HepG2 (cell line): ENCODE measurements around the gene ASIC3. TPM values are rescaled to one million over a fixed set of nuclear protein-coding genes. Genes with fewer than 3 reads are reported as not detected.
A peak's percentile ranks its signal among the peaks of the same experiment; 100 is the strongest.

Experiments used
- ATAC-seq: fragments of 200-7000 bp; cut with Tn5 transposase; 3 replicates; pipeline ENCODE4 v1.9.1; 2020; ENCODE audit warnings: mild to moderate bottlenecking, moderate library complexity
- BruUV-seq: library from RNA; stranded (reverse); fragments of 400-500 nt; replicated peaks from 2 replicates; lab custom pipeline; 2021; lab: Mats Ljungman, UMichigan
- CTCF ChIA-PET: fragments of 300-600 bp; formaldehyde crosslinking; extraction: SDS; loops from one replicate; lab custom pipeline; 2021; ENCODE audit warnings: low total read pairs, inconsistent platforms, low intra/inter-chr PET ratio; lab: Yijun Ruan, JAX
- POLR2A ChIA-PET: fragments of 350-600 bp; sonication (Branson Sonifier 250); formaldehyde crosslinking; loops from one replicate; lab custom pipeline; 2020; ENCODE audit warnings: antibody characterized with exemption, inconsistent platforms; lab: Yijun Ruan, JAX
- DNase-seq: peaks from one replicate; pipeline ENCODE4 v3.0.0-alpha.2; 2015; ENCODE audit warnings: low spot score
- FAIRE-seq: peaks from 3 replicates; lab custom pipeline; 2011; peaks lifted over from hg19 to GRCh38; lab: Jason Lieb, UNC
- H2AFZ ChIP-seq: one replicate; pipeline ENCODE4 v1.6.1; 2011; ENCODE audit warnings: low read length, inconsistent platforms
- H3K27ac ChIP-seq: fragments of 300-600 bp; 3 replicates; pipeline ENCODE4 v1.8.0; 2011; ENCODE audit warnings: mixed run types, mild to moderate bottlenecking, mixed read lengths, low read length, inconsistent platforms; ENCODE audit not compliant: insufficient read depth; ENCODE audit errors: extremely low read length
- H3K27me3 ChIP-seq, 2 experiments: fragments of 200-600 bp in 1 of 2; 2 replicates in 1 of 2; 3 replicates in 1 of 2; pipeline versions ENCODE4 v1.6.0 to v1.8.0; 2011; ENCODE audit warnings: low read length in 2 of 2, mild to moderate bottlenecking in 2 of 2, moderate library complexity in 2 of 2, inconsistent platforms in 1 of 2; ENCODE audit not compliant: insufficient read depth in 2 of 2, control insufficient read depth in 1 of 2
- H3K36me3 ChIP-seq, 2 experiments: fragments of 200-600 bp in 1 of 2; replicated peaks in 1 of 2; 2 replicates in 1 of 2; 3 replicates in 1 of 2; pipeline versions ENCODE4 v1.5.1 to v1.8.0; 2011; ENCODE audit warnings: low read length in 2 of 2, inconsistent platforms in 1 of 2; ENCODE audit not compliant: insufficient read depth in 2 of 2, control insufficient read depth in 1 of 2
- H3K4me1 ChIP-seq: 2 replicates; pipeline ENCODE4 v1.5.1; 2012; ENCODE audit warnings: low read length, inconsistent platforms; ENCODE audit not compliant: insufficient read depth
- H3K4me2 ChIP-seq: 2 replicates; pipeline ENCODE4 v1.6.0; 2011; ENCODE audit warnings: low read depth, low read length, inconsistent platforms
- H3K4me3 ChIP-seq, 3 experiments: fragments of 200-600 bp in 1 of 3; sonication (generic), shearing (Covaris generic) in 1 of 3; replicated peaks in 1 of 3; 2 replicates each; pipeline ENCODE4 v1.5.1; 2011 to 2016; ENCODE audit warnings: low read length in 3 of 3, inconsistent platforms in 2 of 3, low read depth in 2 of 3, mild to moderate bottlenecking in 2 of 3, control low read depth in 1 of 3, mixed read lengths in 1 of 3; ENCODE audit not compliant: insufficient read depth in 1 of 3
- H3K79me2 ChIP-seq: one replicate; pipeline ENCODE4 v1.6.1; 2011; ENCODE audit warnings: low read length, inconsistent platforms; ENCODE audit not compliant: insufficient read depth
- H3K9ac ChIP-seq: 2 replicates; pipeline ENCODE4 v1.6.0; 2011; ENCODE audit warnings: mild to moderate bottlenecking, low read depth, low read length, inconsistent platforms; ENCODE audit not compliant: insufficient read depth
- H3K9me3 ChIP-seq: 2 replicates; pipeline ENCODE4 v1.5.1; 2012; ENCODE audit warnings: mild to moderate bottlenecking, low read length
- H4K20me1 ChIP-seq: 2 replicates; pipeline ENCODE4 v1.6.0; 2011; ENCODE audit warnings: inconsistent platforms, mild to moderate bottlenecking, low read length, moderate library complexity; ENCODE audit not compliant: insufficient read depth
- CBX5 ChIP-seq: sonication (generic); formaldehyde crosslinking; IDR thresholded peaks from 2 replicates; pipeline ENCODE4 v1.4.0; 2020; ENCODE audit warnings: missing genetic modification reagents, borderline replicate concordance
- EP300 ChIP-seq, 3 experiments: sonication (generic) in 1 of 3; formaldehyde crosslinking in 1 of 3; IDR thresholded peaks; 2 replicates each; pipeline versions ENCODE4 v1.5.1 to v1.6.1; 2011 to 2020; ENCODE audit warnings: low read depth in 2 of 3, low read length in 2 of 3, borderline replicate concordance in 1 of 3, improper control_type of control experiment in 1 of 3, mild to moderate bottlenecking in 1 of 3, missing genetic modification reagents in 1 of 3, moderate library complexity in 1 of 3
- GLI4 ChIP-seq: sonication (generic); formaldehyde crosslinking; IDR thresholded peaks from 2 replicates; pipeline ENCODE4 v1.5.1; 2020; ENCODE audit warnings: missing genetic modification reagents, mild to moderate bottlenecking, moderate library complexity, borderline replicate concordance
- KDM1A ChIP-seq: IDR thresholded peaks from 2 replicates; pipeline ENCODE4 v1.6.1; 2016; ENCODE audit warnings: missing compliant biosample characterization
- KDM5B ChIP-seq: sonication (generic); formaldehyde crosslinking; IDR thresholded peaks from 2 replicates; pipeline ENCODE4 v1.4.0; 2020; ENCODE audit warnings: missing genetic modification reagents, mild to moderate bottlenecking, borderline replicate concordance
- MAZ ChIP-seq, 2 experiments: sonication (generic) in 1 of 2; formaldehyde crosslinking in 1 of 2; IDR thresholded peaks; 2 replicates each; pipeline versions ENCODE4 v1.5.0 to v1.6.1; 2012 to 2020; ENCODE audit warnings: low read depth in 2 of 2, mild to moderate bottlenecking in 2 of 2, borderline replicate concordance in 1 of 2, improper control_type of control experiment in 1 of 2, low read length in 1 of 2, missing genetic modification reagents in 1 of 2, moderate library complexity in 1 of 2
- NFKBIZ ChIP-seq: IDR thresholded peaks from 2 replicates; pipeline ENCODE4 v1.6.1; 2018; ENCODE audit warnings: missing genetic modification reagents, missing compliant biosample characterization
- PHF8 ChIP-seq: sonication (generic); formaldehyde crosslinking; IDR thresholded peaks from 2 replicates; pipeline ENCODE4 v1.5.0; 2020; ENCODE audit warnings: missing genetic modification reagents
- SATB2 ChIP-seq: sonication (generic); formaldehyde crosslinking; IDR thresholded peaks from 2 replicates; pipeline ENCODE4 v1.5.0; 2020; ENCODE audit warnings: missing genetic modification reagents
- SP1 ChIP-seq, 2 experiments: fragments of 450-650 bp in 1 of 2; sonication (generic) in 1 of 2; formaldehyde crosslinking in 1 of 2; IDR thresholded peaks; 2 replicates each; pipeline versions ENCODE4 v1.4.0 to v1.6.1; 2016 to 2020; ENCODE audit warnings: missing genetic modification reagents in 1 of 2
- YY1 ChIP-seq: IDR thresholded peaks from 2 replicates; pipeline ENCODE4 v1.6.1; 2011; ENCODE audit warnings: low read length, low read depth, moderate library complexity, mild to moderate bottlenecking; ENCODE audit not compliant: insufficient read depth, insufficient replicate concordance
- ZNF232 ChIP-seq: sonication (generic); formaldehyde crosslinking; IDR thresholded peaks from 2 replicates; pipeline ENCODE4 v1.4.0; 2020; ENCODE audit warnings: missing genetic modification reagents, borderline replicate concordance
- ZNF619 ChIP-seq: sonication (generic); formaldehyde crosslinking; IDR thresholded peaks from 2 replicates; pipeline ENCODE4 v1.4.0; 2020; ENCODE audit warnings: mild to moderate bottlenecking, missing genetic modification reagents
- WGBS: methylation state at CpG from one replicate; pipeline ENCODE4 v1.1.6; 2017; ENCODE audit warnings: low lambda C conversion rate; 5-methylcytosine and 5-hydroxymethylcytosine counted together
- in situ Hi-C: cut with HindIII; loops from 2 replicates; pipeline ENCODE4 v1.10.0; 2017; ENCODE audit warnings: low pct_unique_long_range_greater_than_20kb; ENCODE audit not compliant: extremely low pct_ligation_motif_present
- intact Hi-C: fragments of 100-400 bp; cut with micrococcal nuclease; formaldehyde crosslinking; loops from one replicate; pipeline ENCODE4 v1.10.0; 2022; ENCODE audit not compliant: unreplicated experiment
- polyA plus RNA-seq, 8 experiments: library from polyadenylated mRNA; depleted of rRNA in 3 of 8; stranded (reverse) in 7 of 8; unstranded in 1 of 8; fragments of >200 nt; fragmentation: Illumina TruSeq in 4 of 8; extraction: Trizol in 4 of 8; gene quantifications; 2 replicates each; pipeline versions ENCODE4 v1.2.1 to v1.2.3, GENCODE V29; 2011 to 2016; ENCODE audit warnings: low read depth in 4 of 8, missing spikeins in 1 of 8, mixed read lengths in 1 of 8; ENCODE audit not compliant: insufficient read depth in 1 of 8
- total RNA-seq, 5 experiments: library from RNA; depleted of rRNA; stranded (reverse); fragments of >200 nt; fragmentation: Illumina TruSeq; extraction: Trizol; gene quantifications; 2 replicates each; pipeline ENCODE4 v1.2.3, GENCODE V29; 2016; ENCODE audit warnings: low read depth in 1 of 5
- TF ChIP-seq, protein P1 (sequence below): sonication (generic); formaldehyde crosslinking; conservative IDR thresholded peaks from 2 replicates; pipeline ENCODE4 v1.8.0; 2022; ENCODE audit warnings: missing genetic modification reagents
- TF ChIP-seq, protein P2 (sequence below): IDR thresholded peaks from 2 replicates; pipeline ENCODE4 v1.6.1; 2016
- TF ChIP-seq, protein P3 (sequence below): IDR thresholded peaks from 2 replicates; pipeline ENCODE4 v1.6.1; 2012; ENCODE audit warnings: inconsistent platforms
- TF ChIP-seq, protein P4 (sequence below): sonication (generic); IDR thresholded peaks from 2 replicates; pipeline ENCODE4 v1.6.1; 2016; ENCODE audit warnings: low read depth, borderline replicate concordance

ASIC3 gene
- total and polyA plus RNA-seq, 2 of the 13 experiments (the other 11 are each of a cell fraction or from before 2014, with no cell fraction given): 0.51 TPM; not detected in 1

DNA sequence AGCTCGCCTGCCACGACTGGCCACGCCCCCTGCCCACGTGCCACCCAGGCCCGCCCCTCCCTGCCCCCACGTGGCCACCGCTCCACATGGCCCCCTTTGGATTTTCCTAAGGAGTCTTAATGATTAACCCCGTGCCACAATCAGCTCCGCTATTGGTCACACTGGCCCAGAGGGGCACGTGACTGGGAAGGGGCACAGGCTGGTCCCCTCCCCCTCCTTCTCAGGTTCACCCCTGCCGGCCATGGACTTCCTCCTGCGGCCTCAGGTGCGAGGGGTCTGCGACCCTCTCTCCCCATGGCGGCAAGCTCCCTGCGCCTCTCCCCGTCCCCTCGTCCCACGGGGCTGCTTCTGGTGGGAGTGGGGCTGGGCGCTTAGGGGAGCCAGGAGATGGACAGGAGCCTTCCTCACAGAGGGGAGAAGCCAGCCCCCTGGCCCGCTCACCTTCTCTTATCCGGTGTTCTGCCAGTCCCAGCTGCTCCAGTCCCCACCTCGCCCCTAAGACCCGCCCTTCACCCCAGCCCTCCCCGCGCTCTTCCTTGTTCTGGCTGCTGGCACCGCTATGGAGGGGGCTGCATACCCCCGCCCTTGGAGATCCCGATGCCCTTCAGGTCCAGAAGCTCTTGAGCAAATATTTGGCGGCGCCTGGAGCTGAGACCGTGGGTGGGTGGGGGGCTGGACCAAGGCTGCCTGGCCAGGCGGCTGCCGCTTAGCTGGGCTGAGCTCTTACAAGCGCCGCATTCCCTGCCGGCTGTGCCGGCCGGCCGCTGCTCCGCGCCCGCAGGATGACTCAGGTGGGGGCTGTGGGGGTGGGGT lies 14.3 kb downstream of the ASIC3 start:
- H3K79me2 ChIP-seq: peaks cover 16% of the 10 kb centered on the region
- BruUV-seq: no TSS peak
- intact Hi-C loops: loop anchor here (1.0 kb wide), 1 partner anchor 18 kb away; the partner anchor contains the start of gene FASTK
- peak overlapping the region; percentile 62 to 80 (median 70) for H3K4me3 ChIP-seq
- H2AFZ ChIP-seq: no peak overlapping the region
- in situ Hi-C loops: no loop called here
- peaks cover 45% of the 10 kb centered on the region for H3K4me1 ChIP-seq
- no peaks in the 10 kb centered on the region; a peak in 1 of 5 replicates for H3K27me3 ChIP-seq
- H3K9ac ChIP-seq: peak overlapping the region; percentile 82
- peak overlapping the region; percentile 98 for H3K4me2 ChIP-seq
- H3K27ac ChIP-seq: peak overlapping the region; percentile 95
- ATAC-seq (peak; percentile 59), DNase-seq (peak; percentile 97), FAIRE-seq (peak; percentile 97)
- ChIA-PET POLR2A (interaction anchor here (0.6 to 4.4 kb wide), 20 partner anchors 10 to 457 kb away, joined by 3 to 144 read pairs (median 6); partner anchors contain the start of genes ABCB8, ABCF2, AGAP3 and FASTK), CTCF (no interaction called here)
- WGBS: 1% methylated on average over 14 of the region's 43 CpGs
- H3K9me3 ChIP-seq: no peaks in the 10 kb centered on the region
- H4K20me1 ChIP-seq: peaks cover 4% of the 10 kb centered on the region; the same call in 1 of the 2 replicates
- H3K36me3 ChIP-seq: peaks cover 8 to 32% of the 10 kb centered on the region in 2 experiments; a peak in 4 of 5 replicates
- TF ChIP-seq KDM5B (CRISPR knock-in tag) (0 out of 2 replicates have a peak, but pooled peaks have one; percentile 5), YY1 (peak; percentile 54), SP1 (IDR thresholded peaks at IDR 0.05) (no peak), SP1 (CRISPR knock-in tag; IDR thresholded peaks at IDR 0.05) (peak; percentile 92), GLI4 (CRISPR knock-in tag) (no peak), MAZ (IDR thresholded peaks at IDR 0.05; ENCODE audit: borderline replicate concordance, low read depth, low read length) (peak; percentile 82; the same call in 1 of the 2 replicates), MAZ (CRISPR knock-in tag; IDR thresholded peaks at IDR 0.05; ENCODE audit: low read depth) (peak; percentile 88), ZNF232 (CRISPR knock-in tag) (no peak; the same call in 1 of the 2 replicates), SATB2 (CRISPR knock-in tag) (no peak), CBX5 (CRISPR knock-in tag) (no peak), EP300 (IDR thresholded peaks at IDR 0.05; ENCODE audit: low read depth in 2 of 2, low read length in 2 of 2) (peak in 1 of 2 experiments; percentile 29; a peak in 1 of 4 replicates), EP300 (CRISPR knock-in tag; IDR thresholded peaks at IDR 0.05; ENCODE audit: borderline replicate concordance) (no peak), KDM1A (CRISPR knock-in tag) (no peak), ZNF619 (CRISPR knock-in tag) (no peak), NFKBIZ (CRISPR knock-in tag) (0 out of 2 replicates have a peak, but pooled peaks have one; percentile 37), PHF8 (CRISPR knock-in tag) (0 out of 2 replicates have a peak, but pooled peaks have one; percentile 53)
- TF ChIP-seq, protein P1, sequence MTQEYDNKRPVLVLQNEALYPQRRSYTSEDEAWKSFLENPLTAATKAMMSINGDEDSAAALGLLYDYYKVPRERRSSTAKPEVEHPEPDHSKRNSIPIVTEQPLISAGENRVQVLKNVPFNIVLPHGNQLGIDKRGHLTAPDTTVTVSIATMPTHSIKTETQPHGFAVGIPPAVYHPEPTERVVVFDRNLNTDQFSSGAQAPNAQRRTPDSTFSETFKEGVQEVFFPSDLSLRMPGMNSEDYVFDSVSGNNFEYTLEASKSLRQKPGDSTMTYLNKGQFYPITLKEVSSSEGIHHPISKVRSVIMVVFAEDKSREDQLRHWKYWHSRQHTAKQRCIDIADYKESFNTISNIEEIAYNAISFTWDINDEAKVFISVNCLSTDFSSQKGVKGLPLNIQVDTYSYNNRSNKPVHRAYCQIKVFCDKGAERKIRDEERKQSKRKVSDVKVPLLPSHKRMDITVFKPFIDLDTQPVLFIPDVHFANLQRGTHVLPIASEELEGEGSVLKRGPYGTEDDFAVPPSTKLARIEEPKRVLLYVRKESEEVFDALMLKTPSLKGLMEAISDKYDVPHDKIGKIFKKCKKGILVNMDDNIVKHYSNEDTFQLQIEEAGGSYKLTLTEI: no peak
- TF ChIP-seq, protein P2, sequence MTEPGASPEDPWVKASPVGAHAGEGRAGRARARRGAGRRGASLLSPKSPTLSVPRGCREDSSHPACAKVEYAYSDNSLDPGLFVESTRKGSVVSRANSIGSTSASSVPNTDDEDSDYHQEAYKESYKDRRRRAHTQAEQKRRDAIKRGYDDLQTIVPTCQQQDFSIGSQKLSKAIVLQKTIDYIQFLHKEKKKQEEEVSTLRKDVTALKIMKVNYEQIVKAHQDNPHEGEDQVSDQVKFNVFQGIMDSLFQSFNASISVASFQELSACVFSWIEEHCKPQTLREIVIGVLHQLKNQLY (CRISPR knock-in tag): peak; percentile 91
- TF ChIP-seq, protein P3, sequence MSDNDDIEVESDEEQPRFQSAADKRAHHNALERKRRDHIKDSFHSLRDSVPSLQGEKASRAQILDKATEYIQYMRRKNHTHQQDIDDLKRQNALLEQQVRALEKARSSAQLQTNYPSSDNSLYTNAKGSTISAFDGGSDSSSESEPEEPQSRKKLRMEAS: peak; percentile 96
- TF ChIP-seq, protein P4, sequence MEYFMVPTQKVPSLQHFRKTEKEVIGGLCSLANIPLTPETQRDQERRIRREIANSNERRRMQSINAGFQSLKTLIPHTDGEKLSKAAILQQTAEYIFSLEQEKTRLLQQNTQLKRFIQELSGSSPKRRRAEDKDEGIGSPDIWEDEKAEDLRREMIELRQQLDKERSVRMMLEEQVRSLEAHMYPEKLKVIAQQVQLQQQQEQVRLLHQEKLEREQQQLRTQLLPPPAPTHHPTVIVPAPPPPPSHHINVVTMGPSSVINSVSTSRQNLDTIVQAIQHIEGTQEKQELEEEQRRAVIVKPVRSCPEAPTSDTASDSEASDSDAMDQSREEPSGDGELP: peak; percentile 56; the same call in 1 of the 2 replicates
